Skin of body (tissue), 2 donors: Measurements from ENCODE around the gene SMIM11. TPM values are rescaled to one million over a fixed set of nuclear protein-coding genes. Genes with fewer than 3 reads are reported as not detected.
"Not testable (repeated sequence)": the region's sequence is repeated elsewhere in the genome, so short reads cannot be mapped to it uniquely, and the experiment has no call there.

ENCODE experiments used
- DNase-seq: peaks from one replicate; lab custom pipeline; 2025; lab: John Stamatoyannopoulos, UW
- total RNA-seq: library from RNA; depleted of rRNA; stranded (reverse); fragments of >200 nt; gene quantifications from one replicate; pipeline ENCODE4 v1.2.3, GENCODE V29; 2014

The SMIM11 gene
- total RNA-seq, 1 donor from 2014 or later: 11.1 TPM

DNA sequence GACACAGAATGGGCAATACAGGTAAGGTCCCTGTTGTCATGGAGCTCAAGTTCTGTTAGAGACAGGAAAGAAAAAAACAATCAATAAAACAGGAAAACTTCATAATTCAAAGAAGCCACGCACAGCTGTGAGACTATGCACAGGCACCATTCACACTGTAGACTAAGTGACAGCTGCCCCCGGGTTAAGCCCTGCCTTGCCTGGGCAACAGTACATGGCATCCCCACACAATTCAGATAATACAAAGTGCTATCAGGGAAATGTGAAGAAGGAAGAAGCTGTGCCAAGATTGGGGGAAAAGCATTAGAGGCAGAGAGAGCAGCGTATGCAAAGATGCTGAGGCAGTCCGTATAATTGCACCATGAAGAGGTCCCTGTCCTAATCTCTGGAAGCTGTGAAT, 20.5 kb upstream of the SMIM11 start:
- DNase-seq: no peak

DNA sequence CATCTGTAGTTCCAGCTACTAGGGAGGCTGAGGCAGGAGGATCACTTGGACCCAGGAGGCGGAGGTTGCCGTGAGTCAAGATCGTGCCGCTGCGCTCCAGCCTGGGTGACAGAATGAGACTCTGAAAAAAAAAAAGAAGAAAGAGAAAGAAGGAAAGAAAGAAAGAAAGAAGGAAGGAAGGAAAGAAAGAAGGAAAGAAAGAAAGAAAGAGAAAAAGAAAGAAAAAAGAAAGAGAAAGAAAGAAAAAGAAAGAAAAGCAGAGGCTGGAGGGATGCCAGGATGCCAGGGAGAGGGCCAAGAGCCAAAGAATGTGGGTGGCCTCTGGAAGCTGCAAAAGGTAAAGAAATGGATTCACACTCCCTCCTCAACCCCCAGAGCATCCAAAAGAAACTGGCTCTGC, 19.7 kb upstream of the SMIM11 start:
- DNase-seq: no peak

DNA sequence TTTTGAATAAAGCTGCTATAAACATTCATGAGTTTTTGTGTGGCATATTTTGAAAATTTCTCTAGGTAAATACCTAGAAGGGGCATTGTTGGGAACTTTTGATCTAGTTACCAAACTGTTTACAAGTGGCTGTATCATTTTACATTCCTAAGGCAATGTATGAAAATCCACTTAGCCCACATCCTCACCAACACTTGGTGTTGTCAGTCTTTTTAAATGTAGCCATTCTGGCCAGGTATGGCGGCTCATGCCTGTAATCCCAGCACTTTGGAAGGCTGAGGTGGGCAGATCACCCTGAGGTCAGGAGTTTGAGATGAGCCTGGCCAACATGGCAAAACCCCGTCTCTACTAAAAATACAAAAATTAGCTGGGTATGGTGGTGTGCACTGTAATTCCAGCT, 17.4 kb upstream of the SMIM11 start:
- no peak for DNase-seq

DNA sequence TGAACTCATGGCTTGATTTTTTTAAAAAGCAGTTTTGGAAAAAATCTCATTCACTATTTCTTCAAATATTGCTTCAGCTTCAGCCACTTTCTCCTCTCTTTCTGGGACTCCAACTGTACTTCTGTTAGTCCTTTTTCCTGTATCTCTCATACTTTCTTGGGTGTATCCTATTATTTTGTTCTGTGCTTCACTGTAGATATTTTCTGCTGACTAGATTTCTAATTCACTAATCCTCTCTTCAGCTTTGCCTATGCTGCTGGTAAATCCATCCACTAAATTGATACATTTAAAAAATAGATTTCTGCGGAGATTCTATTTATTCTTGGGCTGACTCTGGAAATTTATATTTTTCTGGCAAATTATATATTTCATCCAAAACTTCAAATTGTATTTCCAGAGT, 16.4 kb upstream of the SMIM11 start:
- no peak for DNase-seq

GRCh38 chr21:34360488-34361241, 14.6 kb upstream of the SMIM11 start:
- no peak for DNase-seq

GRCh38 chr21:34362136-34362444, 13.2 kb upstream of the SMIM11 start:
- DNase-seq: no peak

- no peak for DNase-seq
Measured at GRCh38 chr21:34362670-34363069, 12.6 kb upstream of the SMIM11 start.

- no peak for DNase-seq
Measured at GRCh38 chr21:34363733-34364132, 11.6 kb upstream of the SMIM11 start, which contains the start of gene KCNE2. Gene KCNE2 (plus strand): TSS chr21:34364006. CDS start chr21:34370479, 6,473 bp downstream.

DNA sequence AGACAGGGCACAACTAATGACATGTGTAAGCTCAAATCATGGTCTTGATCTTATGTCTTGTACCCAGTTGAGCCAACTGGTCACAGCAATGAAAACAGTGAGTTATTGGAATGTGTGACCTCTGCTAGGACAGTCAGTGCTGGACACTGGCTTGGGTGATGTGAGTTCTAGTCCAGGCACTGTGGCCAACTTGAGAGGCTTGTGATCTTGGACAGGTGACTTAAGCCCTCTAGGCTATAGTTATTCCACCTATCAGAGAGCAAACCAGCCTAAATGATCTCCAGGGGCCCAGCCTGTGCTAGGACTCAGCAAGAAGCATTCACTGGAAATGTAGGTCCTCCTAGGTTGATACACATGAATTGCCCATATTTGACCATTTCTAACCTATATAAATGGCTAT, 10.4 kb upstream of the SMIM11 start:
- no peak for DNase-seq

- DNase-seq: no peak
Measured at GRCh38 chr21:34365809-34366208, 9.5 kb upstream of the SMIM11 start.

DNA sequence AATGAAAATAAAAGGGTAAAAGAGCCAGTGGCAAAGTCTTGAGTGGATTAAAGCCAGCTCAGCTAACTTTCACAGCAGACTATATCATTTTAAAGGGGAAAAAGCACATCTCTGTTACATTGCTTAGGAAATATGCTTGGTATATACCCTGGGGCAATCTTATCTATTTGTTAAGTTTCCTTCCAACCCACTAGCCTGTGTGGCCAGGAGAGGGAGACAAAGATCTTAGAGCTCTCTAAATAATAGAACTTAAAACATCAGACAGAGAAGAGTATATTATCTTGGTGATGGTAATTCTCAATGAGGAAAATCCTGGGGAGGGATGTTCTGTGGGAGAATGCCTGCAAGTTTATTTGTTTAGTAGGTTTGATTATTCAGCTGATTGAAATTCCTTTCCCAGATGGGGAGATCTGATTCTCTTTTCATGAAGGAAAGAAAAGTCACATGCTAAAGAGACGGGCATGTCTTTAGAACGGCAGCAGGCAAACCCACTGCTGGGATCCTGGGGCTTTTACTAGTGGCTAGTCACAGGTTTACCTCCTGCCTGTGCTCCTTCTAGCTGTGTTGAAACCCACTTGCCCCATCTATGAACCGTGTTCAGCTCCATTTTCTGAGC, 7.9 kb upstream of the SMIM11 start:
- peak; percentile 18 for DNase-seq

GRCh38 chr21:34369741-34370140, 5.6 kb upstream of the SMIM11 start:
- DNase-seq: no peak

GRCh38 chr21:34372321-34372720, 3.0 kb upstream of the SMIM11 start:
- no peak for DNase-seq

DNA sequence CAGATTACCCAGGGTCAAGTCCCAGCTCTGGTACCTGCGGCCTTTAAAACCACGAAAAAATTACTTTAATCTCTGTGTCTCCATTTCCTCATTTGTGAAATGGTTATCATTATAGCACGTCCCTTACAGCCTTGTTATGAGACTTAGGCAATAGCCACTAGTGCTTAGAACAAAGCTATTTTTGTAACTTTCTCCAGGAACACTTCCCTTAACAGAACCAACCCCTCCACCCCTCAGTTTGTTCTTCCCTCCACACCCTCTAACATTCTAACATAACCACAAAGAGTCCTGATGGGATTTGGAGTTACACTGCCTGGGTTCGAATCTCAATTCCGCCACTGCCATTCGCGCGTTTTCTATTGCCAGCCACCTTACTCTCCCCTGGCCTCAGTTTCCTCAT, 845 bp upstream of the SMIM11 start:
- DNase-seq: not testable (repeated sequence)

DNA sequence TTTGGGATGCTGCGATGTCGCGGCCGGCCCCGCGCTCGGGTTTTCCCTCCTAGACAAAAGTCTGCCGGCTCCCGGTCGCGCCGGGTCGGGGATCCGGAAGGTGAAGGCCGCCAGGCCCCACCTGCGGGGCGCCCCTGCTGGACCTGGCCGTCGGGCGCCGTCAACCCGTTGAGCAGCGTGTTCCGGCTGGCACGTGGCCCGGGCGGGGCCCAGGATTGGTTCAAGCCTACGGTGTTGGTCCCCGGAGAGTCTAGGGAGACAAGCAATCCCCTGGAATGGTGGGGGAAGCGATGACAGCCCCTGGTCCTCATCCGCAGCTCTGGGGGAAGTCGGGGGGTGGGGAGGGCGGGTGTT, 289 bp downstream of the SMIM11 start:
- not testable (repeated sequence) for DNase-seq

DNA sequence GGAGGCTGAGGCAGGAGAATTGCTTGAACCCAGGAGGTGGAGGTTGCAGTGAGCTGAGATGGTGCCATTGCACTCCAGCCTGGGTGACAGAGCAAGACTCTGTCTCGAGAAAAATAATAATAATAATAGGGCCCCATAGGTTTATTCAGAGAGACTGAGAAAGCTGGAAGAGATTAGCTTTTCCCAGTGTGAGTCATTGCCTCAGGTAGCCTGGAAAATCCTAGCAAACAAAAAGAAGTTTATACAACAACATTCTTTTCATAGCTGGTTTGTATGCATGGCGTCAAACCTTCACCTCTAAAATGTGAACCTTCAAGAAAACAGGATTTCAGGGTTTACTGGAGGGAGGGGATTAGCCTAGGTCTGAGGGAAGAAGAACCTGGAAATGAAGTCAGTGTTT, 7.8 kb downstream of the SMIM11 start:
- DNase-seq: not testable (repeated sequence)

DNA sequence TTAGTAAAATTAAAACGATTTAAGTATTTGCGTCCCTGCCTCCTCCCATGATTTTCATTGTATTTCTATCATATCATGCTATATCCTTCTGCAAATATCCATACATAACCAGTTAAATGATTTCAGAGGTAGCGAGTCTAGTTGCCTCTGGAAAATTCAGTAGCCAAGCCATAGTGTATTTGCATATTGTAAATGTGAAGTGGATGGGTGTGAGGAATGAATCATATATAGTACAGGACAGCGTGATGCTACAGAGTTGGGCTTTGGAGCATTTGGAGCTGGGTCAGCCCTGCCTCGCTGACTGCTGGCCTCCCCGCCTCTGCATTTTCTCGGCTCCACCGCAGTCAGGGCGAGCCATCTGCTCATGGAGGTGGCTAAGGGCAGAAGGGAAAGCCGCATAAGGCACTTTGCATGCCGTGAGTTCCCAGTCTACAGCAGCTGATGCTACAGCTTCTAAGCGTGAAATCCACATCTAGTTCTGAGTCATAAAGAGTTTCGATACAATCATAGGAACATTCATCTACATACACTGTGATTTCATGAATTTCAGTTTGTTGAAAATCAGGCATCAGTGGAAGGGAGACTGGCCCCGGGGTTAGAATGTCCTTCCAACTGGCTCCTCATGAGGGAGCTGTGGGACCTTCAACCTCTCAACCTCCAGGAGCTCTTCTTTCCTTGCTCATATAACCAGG, 8.6 kb downstream of the SMIM11 start:
- not testable (repeated sequence) for DNase-seq

GRCh38 chr21:34400522-34400921, 25.2 kb downstream of the SMIM11 start:
- DNase-seq: not testable (repeated sequence)

DNA sequence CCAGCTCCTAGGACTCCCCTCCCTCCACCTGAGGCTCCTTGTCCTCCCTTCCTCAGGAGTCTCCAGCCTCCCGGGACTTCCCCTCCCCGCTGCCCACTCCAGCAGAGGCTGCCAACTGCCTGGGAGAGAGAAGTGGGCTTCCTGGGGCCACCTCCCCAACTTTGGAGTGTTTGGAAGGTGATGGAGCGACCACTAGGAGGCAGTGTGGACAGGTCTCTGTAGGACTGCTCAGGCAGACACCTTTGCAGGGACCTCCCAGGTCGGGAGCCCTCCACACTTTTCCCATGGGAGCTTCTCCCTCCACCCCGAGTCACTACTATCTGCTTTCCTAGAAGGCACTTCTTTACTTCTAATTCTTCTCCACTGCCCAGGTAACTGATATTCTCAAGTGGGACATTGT, 29.4 kb downstream of the SMIM11 start:
- not testable (repeated sequence) for DNase-seq

DNA sequence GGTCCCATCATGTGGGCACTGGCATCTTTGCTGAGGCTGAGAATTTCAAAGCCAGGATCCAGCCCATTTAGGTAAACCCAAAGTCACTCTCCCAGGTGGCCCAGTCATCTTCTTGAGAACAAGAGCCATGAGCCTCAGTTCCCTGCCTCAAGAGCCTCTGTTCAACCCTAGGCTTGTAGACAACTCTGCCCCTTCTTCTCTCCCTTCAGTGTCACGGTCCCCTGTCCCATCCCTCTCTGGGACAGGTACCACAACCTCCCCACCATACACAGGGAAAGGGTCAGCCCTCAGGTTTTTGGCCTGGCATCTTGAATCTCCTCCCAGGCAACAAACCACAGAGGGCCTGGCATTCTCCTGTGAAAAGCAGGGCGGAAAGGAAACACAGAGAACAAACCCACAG, 30.4 kb downstream of the SMIM11 start:
- DNase-seq: not testable (repeated sequence)

DNA sequence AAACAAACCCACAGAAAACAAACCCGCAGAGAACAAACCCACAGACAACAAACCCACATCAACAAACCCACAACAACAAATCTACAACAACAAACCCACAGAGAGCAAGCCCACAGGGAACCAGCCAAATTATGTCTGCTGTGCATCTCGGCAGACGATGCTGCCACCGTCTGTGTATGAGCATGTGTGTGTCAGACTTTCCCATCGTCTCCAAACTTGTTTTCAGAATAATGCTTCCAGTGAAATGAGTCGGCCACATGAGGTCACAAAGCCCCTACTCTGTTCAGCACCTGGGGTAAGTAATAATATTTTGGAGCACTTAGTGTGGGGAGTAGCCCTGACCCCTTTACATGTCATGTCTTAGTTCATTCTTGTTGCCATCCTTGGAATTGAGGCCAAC, 30.8 kb downstream of the SMIM11 start:
- not testable (repeated sequence) for DNase-seq

DNA sequence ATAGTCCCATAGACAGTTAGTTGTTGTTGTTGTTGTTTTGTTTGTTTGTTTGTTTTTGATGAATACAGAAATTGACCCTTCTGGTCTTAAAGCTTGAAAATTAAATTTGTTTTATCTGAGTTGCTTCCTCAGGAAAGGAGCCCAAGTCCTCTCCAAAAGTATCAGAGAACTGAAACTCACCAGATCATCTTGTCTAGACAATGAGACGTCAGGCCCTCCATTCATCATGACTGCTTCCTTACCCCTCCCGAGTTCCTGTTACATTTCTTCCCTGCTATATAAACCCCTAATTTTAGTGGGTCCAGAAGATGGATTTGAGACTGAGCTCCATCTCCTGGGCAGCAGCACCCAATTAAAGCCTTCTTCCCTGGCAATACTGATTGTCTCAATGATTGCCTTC, 31.4 kb downstream of the SMIM11 start:
- DNase-seq: not testable (repeated sequence)

DNA sequence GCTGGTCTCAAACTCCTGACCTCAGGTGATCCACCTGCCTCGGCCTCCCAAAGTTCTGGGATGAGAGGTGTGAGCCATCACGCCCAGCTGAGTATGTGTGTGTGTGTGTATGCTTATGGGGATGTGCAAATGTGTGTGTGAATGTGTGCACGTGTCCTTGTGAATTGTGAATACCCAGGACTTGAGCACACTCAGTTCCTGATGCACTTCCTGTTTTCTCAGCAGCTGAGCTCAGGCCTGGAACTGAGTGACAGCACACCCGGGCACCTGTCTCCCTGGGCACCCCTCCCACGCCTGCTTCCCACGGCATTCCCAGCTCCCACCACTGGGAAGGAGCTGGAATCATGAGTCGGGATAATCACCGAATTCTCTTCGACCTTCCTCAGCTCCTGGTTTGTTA, 32.0 kb downstream of the SMIM11 start:
- not testable (repeated sequence) for DNase-seq
